GM19351 (cell line): ENCODE results near the gene ECE1.
"Not testable (repeated sequence)": the region's sequence is repeated elsewhere in the genome, so short reads cannot be mapped to it uniquely, and the experiment has no call there.

Experiments used
- ATAC-seq: cut with Tn5 transposase; IDR thresholded peaks from one replicate; pipeline ENCODE4 v1.9.1; 2021; ENCODE audit warnings: mild to moderate bottlenecking, moderate library complexity; ENCODE audit not compliant: unreplicated experiment

Gene ECE1

GRCh38 chr1:21232044-21232443, 58.2 kb downstream of the ECE1 start:
- no peak for ATAC-seq

GRCh38 chr1:21229246-21230000, 60.8 kb downstream of the ECE1 start:
- ATAC-seq, result no peak

- ATAC-seq, result not testable (repeated sequence)
Measured at GRCh38 chr1:21228224-21228623, 62.0 kb downstream of the ECE1 start.

- no peak for ATAC-seq
Measured at GRCh38 chr1:21225065-21225464, 65.2 kb downstream of the ECE1 start.

GRCh38 chr1:21220815-21221214, 69.4 kb downstream of the ECE1 start:
- no peak for ATAC-seq

- ATAC-seq, result no peak
Measured at GRCh38 chr1:21219674-21220073, 70.6 kb downstream of the ECE1 start.

GRCh38 chr1:21217812-21218596, 72.3 kb downstream of the ECE1 start:
- ATAC-seq, result no peak

GRCh38 chr1:21216835-21217811, 73.1 kb downstream of the ECE1 start:
- no peak for ATAC-seq

- ATAC-seq, result no peak
Measured at GRCh38 chr1:21212126-21212525, 78.1 kb downstream of the ECE1 start.

- not testable (repeated sequence) for ATAC-seq
Measured at GRCh38 chr1:21208137-21208700, 82.0 kb downstream of the ECE1 start.

- ATAC-seq, result no peak
Measured at GRCh38 chr1:21206117-21206516, 84.1 kb downstream of the ECE1 start.

GRCh38 chr1:21205416-21205815, 84.8 kb downstream of the ECE1 start:
- ATAC-seq, result no peak

- no peak for ATAC-seq
Measured at GRCh38 chr1:21201650-21202049, 88.6 kb downstream of the ECE1 start.

GRCh38 chr1:21201238-21201637, 89.0 kb downstream of the ECE1 start:
- ATAC-seq, result not testable (repeated sequence)

GRCh38 chr1:21200767-21201166, 89.5 kb downstream of the ECE1 start:
- ATAC-seq, result no peak

- ATAC-seq, result no peak
Measured at GRCh38 chr1:21198929-21199328, 91.3 kb downstream of the ECE1 start.

- ATAC-seq, result no peak
Measured at GRCh38 chr1:21192871-21193270, 97.4 kb downstream of the ECE1 start.

GRCh38 chr1:21192284-21192683, 98.0 kb downstream of the ECE1 start:
- no peak for ATAC-seq

GRCh38 chr1:21190771-21191170, 99.5 kb downstream of the ECE1 start:
- not testable (repeated sequence) for ATAC-seq

GRCh38 chr1:21189906-21190500, 100.3 kb downstream of the ECE1 start:
- ATAC-seq, result no peak
